Neural cell (in vitro differentiated cells): ENCODE data around the gene UBXN6. TPM values are rescaled to one million over a fixed set of nuclear protein-coding genes. Genes with fewer than 3 reads are reported as not detected.

ENCODE experiments used
- H2AFZ ChIP-seq: fragments of 200-600, 300-800 bp; sonication (generic), shearing (Covaris generic); 2 replicates; pipeline ENCODE4 v1.6.0; 2014; ENCODE audit warnings: low read depth, mild to moderate bottlenecking, antibody characterized with exemption, low read length, moderate library complexity
- H3F3A ChIP-seq: fragments of 200-600 bp; shearing (Covaris generic); 2 replicates; pipeline ENCODE4 v1.6.1; 2016; ENCODE audit warnings: mild to moderate bottlenecking, moderate library complexity, mixed read lengths, antibody characterized with exemption, low read length; ENCODE audit not compliant: insufficient read depth, poor library complexity, severe bottlenecking
- H3K27ac ChIP-seq: fragments of 200-600, 300-800 bp; sonication (generic), shearing (Covaris generic); 2 replicates; pipeline ENCODE4 v1.5.1; 2014; ENCODE audit warnings: mild to moderate bottlenecking, low read length, moderate library complexity
- H3K27me3 ChIP-seq: fragments of 300-800, 200-600 bp; sonication (generic), shearing (Covaris generic); 2 replicates; pipeline ENCODE4 v1.6.0; 2014; ENCODE audit warnings: mild to moderate bottlenecking, low read depth, low read length, moderate library complexity; ENCODE audit not compliant: insufficient read depth
- H3K36me3 ChIP-seq: fragments of 300-800, 200-600 bp; sonication (generic), shearing (Covaris generic); 2 replicates; pipeline ENCODE4 v1.5.1; 2014; ENCODE audit warnings: mild to moderate bottlenecking, antibody characterized with exemption, low read length, moderate library complexity; ENCODE audit not compliant: insufficient read depth
- H3K4me2 ChIP-seq: fragments of 300-800, 200-600 bp; sonication (generic), shearing (Covaris generic); 2 replicates; pipeline ENCODE4 v1.6.0; 2014; ENCODE audit warnings: mild to moderate bottlenecking, low read length
- H3K4me3 ChIP-seq: fragments of 300-800, 200-600 bp; sonication (generic), shearing (Covaris generic); 2 replicates; pipeline ENCODE4 v1.5.1; 2014; ENCODE audit warnings: mild to moderate bottlenecking, low read length, moderate library complexity
- H3K79me2 ChIP-seq: fragments of 200-600 bp; shearing (Covaris generic); replicated peaks from 2 replicates; pipeline ENCODE4 v1.6.0; 2014; ENCODE audit warnings: mild to moderate bottlenecking, low read length, moderate library complexity; ENCODE audit not compliant: insufficient read depth
- H3K9ac ChIP-seq: fragments of 300-800, 200-600 bp; sonication (generic), shearing (Covaris generic); 2 replicates; pipeline ENCODE4 v1.6.1; 2016; ENCODE audit warnings: mild to moderate bottlenecking, low read length, mixed read lengths
- H3K9me2 ChIP-seq: fragments of 200-600 bp; shearing (Covaris generic); 2 replicates; pipeline ENCODE4 v1.6.1; 2016; ENCODE audit warnings: mild to moderate bottlenecking, low read length, mixed read lengths; ENCODE audit not compliant: insufficient read depth
- H3K9me3 ChIP-seq: fragments of 200-600, 300-800 bp; sonication (generic), shearing (Covaris generic); 2 replicates; pipeline ENCODE4 v1.6.1; 2016; ENCODE audit warnings: mild to moderate bottlenecking, mixed run types, low read length, moderate library complexity, mixed read lengths
- H4K20me1 ChIP-seq: fragments of 200-600 bp; shearing (Covaris generic); 2 replicates; pipeline ENCODE4 v1.6.1; 2016; ENCODE audit warnings: mild to moderate bottlenecking, mixed run types; ENCODE audit not compliant: insufficient read depth
- EP300 ChIP-seq: fragments of 450-650 bp; conservative IDR thresholded peaks from 2 replicates; pipeline ENCODE4 v1.6.1; 2014; ENCODE audit warnings: antibody characterized with exemption, mild to moderate bottlenecking, moderate library complexity; ENCODE audit not compliant: poor library complexity, severe bottlenecking
- EZH2 ChIP-seq: fragments of 200-600, 300-800 bp; shearing (Covaris generic), sonication (generic); IDR thresholded peaks from 2 replicates; pipeline ENCODE4 v1.6.1; 2014; ENCODE audit warnings: antibody characterized with exemption, low read length, borderline replicate concordance, mild to moderate bottlenecking; ENCODE audit not compliant: insufficient read depth, poor library complexity, severe bottlenecking
- MXI1 ChIP-seq: fragments of 450-650 bp; conservative IDR thresholded peaks from 2 replicates; pipeline ENCODE4 v1.6.1; 2014; ENCODE audit warnings: antibody characterized with exemption, mild to moderate bottlenecking; ENCODE audit not compliant: poor library complexity, severe bottlenecking
- POLR2AphosphoS5 ChIP-seq: IDR thresholded peaks from 2 replicates; pipeline ENCODE4 v1.6.1; 2012
- RAD21 ChIP-seq: fragments of 450-650 bp; conservative IDR thresholded peaks from 2 replicates; pipeline ENCODE4 v1.6.1; 2014; ENCODE audit warnings: antibody characterized with exemption, mild to moderate bottlenecking, moderate library complexity
- SMC3 ChIP-seq: fragments of 450-650 bp; conservative IDR thresholded peaks from 2 replicates; pipeline ENCODE4 v1.6.1; 2014; ENCODE audit warnings: antibody characterized with exemption, mild to moderate bottlenecking, moderate library complexity; ENCODE audit not compliant: poor library complexity
- TAF1 ChIP-seq: IDR thresholded peaks from 2 replicates; pipeline ENCODE4 v1.6.1; 2012; ENCODE audit warnings: low read depth
- polyA plus RNA-seq: library from polyadenylated mRNA; depleted of rRNA; stranded (reverse); fragments of >200 nt; gene quantifications from 2 replicates; pipeline ENCODE4 v1.2.3, GENCODE V29; 2014
- TF ChIP-seq, protein P1 (sequence below): IDR thresholded peaks from 2 replicates; pipeline ENCODE4 v1.6.1; 2012; ENCODE audit warnings: borderline replicate concordance
- TF ChIP-seq, protein P2 (sequence below): fragments of 450-650 bp; IDR thresholded peaks from 2 replicates; pipeline ENCODE4 v1.5.1; 2014; ENCODE audit warnings: antibody characterized with exemption, mild to moderate bottlenecking, moderate library complexity; ENCODE audit not compliant: poor library complexity, severe bottlenecking

UBXN6 gene
- polyA plus RNA-seq, 1 donor from 2014 or later, result 102 TPM

DNA sequence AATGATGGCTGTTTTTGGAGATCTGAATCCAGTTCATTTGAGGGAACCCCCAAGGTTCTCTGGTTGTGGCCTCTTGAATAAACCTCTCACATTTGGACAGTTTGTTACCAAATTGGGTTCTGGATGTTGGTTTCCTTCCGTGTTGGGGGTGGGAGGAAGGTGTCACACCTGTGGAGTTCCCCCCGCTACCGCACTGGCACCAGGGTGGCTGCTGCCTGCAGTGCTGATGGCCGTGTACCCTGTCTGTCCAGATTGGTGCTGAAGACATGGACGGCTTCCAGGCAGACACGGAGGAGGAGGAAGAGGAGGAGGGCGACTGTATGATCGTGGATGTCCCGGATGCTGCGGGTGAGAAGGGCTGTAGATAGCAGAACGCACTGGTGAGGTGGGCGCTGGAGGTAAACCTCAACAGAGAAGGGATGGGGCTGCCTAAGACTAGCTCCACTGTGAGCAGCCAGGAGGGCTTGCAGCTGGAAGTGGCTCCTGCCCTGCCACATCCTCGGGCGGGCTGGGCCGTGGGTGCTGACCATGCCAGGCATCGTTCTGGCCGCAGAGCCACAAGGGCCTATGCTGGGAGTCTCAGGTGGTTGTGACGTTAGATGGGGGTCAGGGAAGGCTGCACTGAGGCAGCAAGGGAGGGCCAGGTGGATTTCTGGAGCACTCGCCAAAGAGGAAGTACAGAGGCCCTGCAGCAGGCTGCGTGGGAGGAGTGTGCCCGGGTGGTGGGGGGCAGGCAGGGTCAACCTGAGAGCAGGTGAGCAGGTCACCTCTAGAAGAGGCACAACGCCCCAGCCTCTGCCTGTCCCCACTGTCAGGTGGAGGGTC, 15.4 kb downstream of the UBXN6 start:
- no peak for TF ChIP-seq MXI1
- Histone ChIP-seq H3K9me2 (no peaks in the 10 kb centered on the region), H3K4me3 (no peak overlapping the region), H3K27ac (no peak overlapping the region), H4K20me1 (no peaks in the 10 kb centered on the region), H3K36me3 (no peaks in the 10 kb centered on the region), H3K79me2 (no peaks in the 10 kb centered on the region), H3K9me3 (no peaks in the 10 kb centered on the region), H2AFZ (no peak overlapping the region), H3F3A (no peaks in the 10 kb centered on the region), H3K9ac (no peak overlapping the region), H3K4me2 (no peak overlapping the region), H3K27me3 (no peaks in the 10 kb centered on the region)

DNA sequence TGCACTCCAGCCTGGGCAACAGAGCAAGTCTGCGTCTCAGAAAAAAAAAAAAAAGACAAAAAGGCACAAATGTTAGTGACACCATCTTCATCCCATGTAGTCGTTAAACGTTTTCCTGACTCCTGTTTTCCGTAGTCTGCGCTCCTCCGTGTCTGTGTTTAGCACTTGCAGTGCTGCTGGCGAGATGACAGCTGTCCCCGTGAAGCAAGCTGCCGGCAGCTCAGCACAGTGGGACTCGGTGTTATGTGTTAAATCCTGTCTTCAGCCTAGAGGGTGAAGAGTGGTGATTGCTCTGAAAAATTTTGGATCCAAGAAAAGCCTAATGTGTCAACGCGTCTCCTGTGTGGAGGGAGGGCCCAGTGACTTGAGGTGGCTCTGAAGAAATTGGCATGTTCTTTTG, 18.4 kb downstream of the UBXN6 start:
- no peak overlapping the region for H3K27ac ChIP-seq
- H3K9ac ChIP-seq, result no peak overlapping the region
- H3K36me3 ChIP-seq, result no peaks in the 10 kb centered on the region
- no peak for TF ChIP-seq EP300
- no peaks in the 10 kb centered on the region for H3K79me2 ChIP-seq
- no peak overlapping the region for H2AFZ ChIP-seq
- no peak overlapping the region for H3K4me3 ChIP-seq
- no peaks in the 10 kb centered on the region for H3F3A ChIP-seq
- H3K9me2 ChIP-seq, result no peaks in the 10 kb centered on the region
- no peaks in the 10 kb centered on the region for H4K20me1 ChIP-seq
- H3K27me3 ChIP-seq, result no peaks in the 10 kb centered on the region
- H3K4me2 ChIP-seq, result no peak overlapping the region
- H3K9me3 ChIP-seq, result no peaks in the 10 kb centered on the region

DNA sequence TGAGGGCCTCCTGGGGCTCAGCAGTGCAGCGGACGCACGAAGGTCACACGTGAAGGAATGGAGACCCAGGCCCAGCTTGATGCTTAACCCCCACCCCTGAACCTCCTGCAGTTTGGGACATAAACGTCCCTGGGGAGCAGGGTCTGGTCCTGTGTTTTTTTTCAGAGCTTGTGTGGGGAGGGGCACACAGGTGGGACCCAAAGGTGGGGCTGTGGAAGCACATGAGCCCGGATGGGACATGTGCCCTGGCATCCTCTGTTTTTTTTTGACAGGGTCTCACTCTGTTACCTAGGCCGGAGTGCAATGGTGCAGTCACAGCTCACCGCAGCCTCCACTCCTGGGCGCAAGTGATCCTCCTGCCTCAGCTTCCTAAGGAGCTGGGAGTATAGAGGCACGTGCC, 20.5 kb downstream of the UBXN6 start:
- H3K36me3 ChIP-seq, result no peaks in the 10 kb centered on the region

More for the DNA sequence above, 20.5 kb downstream of the UBXN6 start:
- Histone ChIP-seq H3K27ac (no peak overlapping the region), H2AFZ (no peak overlapping the region), H3K4me3 (no peak overlapping the region), H4K20me1 (no peaks in the 10 kb centered on the region), H3K79me2 (no peaks in the 10 kb centered on the region), H3K9me2 (no peaks in the 10 kb centered on the region), H3K27me3 (no peaks in the 10 kb centered on the region), H3K4me2 (no peak overlapping the region), H3F3A (no peaks in the 10 kb centered on the region), H3K9me3 (no peaks in the 10 kb centered on the region), H3K9ac (no peak overlapping the region)
- TF ChIP-seq SMC3 (no peak), TAF1 (no peak), RAD21 (no peak), POLR2AphosphoS5 (no peak), MXI1 (no peak), EZH2 (no peak), EP300 (no peak)
- TF ChIP-seq, protein P1, sequence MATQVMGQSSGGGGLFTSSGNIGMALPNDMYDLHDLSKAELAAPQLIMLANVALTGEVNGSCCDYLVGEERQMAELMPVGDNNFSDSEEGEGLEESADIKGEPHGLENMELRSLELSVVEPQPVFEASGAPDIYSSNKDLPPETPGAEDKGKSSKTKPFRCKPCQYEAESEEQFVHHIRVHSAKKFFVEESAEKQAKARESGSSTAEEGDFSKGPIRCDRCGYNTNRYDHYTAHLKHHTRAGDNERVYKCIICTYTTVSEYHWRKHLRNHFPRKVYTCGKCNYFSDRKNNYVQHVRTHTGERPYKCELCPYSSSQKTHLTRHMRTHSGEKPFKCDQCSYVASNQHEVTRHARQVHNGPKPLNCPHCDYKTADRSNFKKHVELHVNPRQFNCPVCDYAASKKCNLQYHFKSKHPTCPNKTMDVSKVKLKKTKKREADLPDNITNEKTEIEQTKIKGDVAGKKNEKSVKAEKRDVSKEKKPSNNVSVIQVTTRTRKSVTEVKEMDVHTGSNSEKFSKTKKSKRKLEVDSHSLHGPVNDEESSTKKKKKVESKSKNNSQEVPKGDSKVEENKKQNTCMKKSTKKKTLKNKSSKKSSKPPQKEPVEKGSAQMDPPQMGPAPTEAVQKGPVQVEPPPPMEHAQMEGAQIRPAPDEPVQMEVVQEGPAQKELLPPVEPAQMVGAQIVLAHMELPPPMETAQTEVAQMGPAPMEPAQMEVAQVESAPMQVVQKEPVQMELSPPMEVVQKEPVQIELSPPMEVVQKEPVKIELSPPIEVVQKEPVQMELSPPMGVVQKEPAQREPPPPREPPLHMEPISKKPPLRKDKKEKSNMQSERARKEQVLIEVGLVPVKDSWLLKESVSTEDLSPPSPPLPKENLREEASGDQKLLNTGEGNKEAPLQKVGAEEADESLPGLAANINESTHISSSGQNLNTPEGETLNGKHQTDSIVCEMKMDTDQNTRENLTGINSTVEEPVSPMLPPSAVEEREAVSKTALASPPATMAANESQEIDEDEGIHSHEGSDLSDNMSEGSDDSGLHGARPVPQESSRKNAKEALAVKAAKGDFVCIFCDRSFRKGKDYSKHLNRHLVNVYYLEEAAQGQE, result no peak
- TF ChIP-seq, protein P2, sequence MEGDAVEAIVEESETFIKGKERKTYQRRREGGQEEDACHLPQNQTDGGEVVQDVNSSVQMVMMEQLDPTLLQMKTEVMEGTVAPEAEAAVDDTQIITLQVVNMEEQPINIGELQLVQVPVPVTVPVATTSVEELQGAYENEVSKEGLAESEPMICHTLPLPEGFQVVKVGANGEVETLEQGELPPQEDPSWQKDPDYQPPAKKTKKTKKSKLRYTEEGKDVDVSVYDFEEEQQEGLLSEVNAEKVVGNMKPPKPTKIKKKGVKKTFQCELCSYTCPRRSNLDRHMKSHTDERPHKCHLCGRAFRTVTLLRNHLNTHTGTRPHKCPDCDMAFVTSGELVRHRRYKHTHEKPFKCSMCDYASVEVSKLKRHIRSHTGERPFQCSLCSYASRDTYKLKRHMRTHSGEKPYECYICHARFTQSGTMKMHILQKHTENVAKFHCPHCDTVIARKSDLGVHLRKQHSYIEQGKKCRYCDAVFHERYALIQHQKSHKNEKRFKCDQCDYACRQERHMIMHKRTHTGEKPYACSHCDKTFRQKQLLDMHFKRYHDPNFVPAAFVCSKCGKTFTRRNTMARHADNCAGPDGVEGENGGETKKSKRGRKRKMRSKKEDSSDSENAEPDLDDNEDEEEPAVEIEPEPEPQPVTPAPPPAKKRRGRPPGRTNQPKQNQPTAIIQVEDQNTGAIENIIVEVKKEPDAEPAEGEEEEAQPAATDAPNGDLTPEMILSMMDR, result no peak
